Natural killer cell (primary cell): ENCODE data around the gene STARD4. TPM values are rescaled to one million over a fixed set of nuclear protein-coding genes. Genes with fewer than 3 reads are reported as not detected.

ENCODE experiments used
- ATAC-seq, 3 donors: fragments of 150-1000 bp in 2 of 3; fragments of 200-7000 bp in 1 of 3; cut with Tn5 transposase; 1 replicate in 1 of 3; 2 replicates in 2 of 3; pipeline ENCODE4 v1.10.0; 2021; ENCODE audit warnings: mild to moderate bottlenecking in 2 of 3, moderate library complexity in 2 of 3
- DNase-seq, 2 donors: peaks; one replicate each; pipeline versions ENCODE4 v3.0.0 to v3.0.0-alpha.2; 2013 to 2021; ENCODE audit warnings: mixed read lengths in 1 of 2
- H3K27ac ChIP-seq: one replicate; pipeline ENCODE4 v1.5.1; 2013; ENCODE audit warnings: mild to moderate bottlenecking, low read length
- H3K27me3 ChIP-seq: one replicate; pipeline ENCODE4 v1.6.1; 2013; ENCODE audit warnings: low read length; ENCODE audit not compliant: control insufficient read depth, insufficient read depth
- H3K36me3 ChIP-seq: one replicate; pipeline ENCODE4 v1.6.1; 2013; ENCODE audit warnings: low read length; ENCODE audit not compliant: control insufficient read depth, insufficient read depth
- H3K4me1 ChIP-seq: one replicate; pipeline ENCODE4 v1.6.1; 2013; ENCODE audit warnings: low read length; ENCODE audit not compliant: control insufficient read depth, insufficient read depth
- H3K4me3 ChIP-seq: one replicate; pipeline ENCODE4 v1.5.1; 2013; ENCODE audit warnings: low read length
- H3K9me3 ChIP-seq: one replicate; pipeline ENCODE4 v1.6.1; 2013; ENCODE audit warnings: low read length; ENCODE audit not compliant: control insufficient read depth, insufficient read depth
- H3K27ac Mint-ChIP-seq, 2 donors: one replicate each; pipeline ENCODE4 v1.8.0; 2022; ENCODE audit warnings: mild to moderate bottlenecking in 2 of 2, mixed read lengths in 2 of 2, moderate library complexity in 1 of 2
- H3K27me3 Mint-ChIP-seq, 2 donors: one replicate each; pipeline ENCODE4 v1.8.0; 2022; ENCODE audit warnings: low read depth in 2 of 2, mixed read lengths in 2 of 2
- H3K36me3 Mint-ChIP-seq: one replicate; pipeline ENCODE4 v1.8.0; 2022; ENCODE audit warnings: mixed read lengths
- H3K4me1 Mint-ChIP-seq, 2 donors: one replicate each; pipeline ENCODE4 v1.8.0; 2022; ENCODE audit warnings: mixed read lengths in 2 of 2
- H3K4me3 Mint-ChIP-seq: one replicate; pipeline ENCODE4 v1.8.0; 2022; ENCODE audit warnings: mild to moderate bottlenecking, moderate library complexity, mixed read lengths
- H3K9me3 Mint-ChIP-seq, 2 donors: one replicate each; pipeline ENCODE4 v1.8.0; 2022; ENCODE audit warnings: mixed read lengths in 2 of 2
- WGBS: methylation state at CpG from one replicate; pipeline ENCODE4 v1.1.7; 2013; ENCODE audit warnings: missing lambda C conversion rate; ENCODE audit not compliant: insufficient coverage; 5-methylcytosine and 5-hydroxymethylcytosine counted together
- intact Hi-C: fragments of 100-400 bp; cut with micrococcal nuclease; formaldehyde crosslinking; loops from one replicate; pipeline ENCODE4 v1.14.2; 2022
- total RNA-seq, 4 donors: library from RNA; stranded (reverse); fragments of 120-200 nt in 1 of 4; gene quantifications; one replicate each; pipeline versions ENCODE4 v1.2.3 to v1.2.4, GENCODE V29; 2013 to 2022
- TF ChIP-seq, protein P1 (sequence below): fragments of 200-600 bp; IDR thresholded peaks from one replicate; pipeline ENCODE4 v1.8.0; 2022; ENCODE audit warnings: antibody characterized with exemption

The STARD4 gene
- total RNA-seq, 3 donors from 2014 or later (not counting 1 experiment from before 2014, with no cell fraction given), result 53.3 to 90.2 (median 53.6) TPM

DNA sequence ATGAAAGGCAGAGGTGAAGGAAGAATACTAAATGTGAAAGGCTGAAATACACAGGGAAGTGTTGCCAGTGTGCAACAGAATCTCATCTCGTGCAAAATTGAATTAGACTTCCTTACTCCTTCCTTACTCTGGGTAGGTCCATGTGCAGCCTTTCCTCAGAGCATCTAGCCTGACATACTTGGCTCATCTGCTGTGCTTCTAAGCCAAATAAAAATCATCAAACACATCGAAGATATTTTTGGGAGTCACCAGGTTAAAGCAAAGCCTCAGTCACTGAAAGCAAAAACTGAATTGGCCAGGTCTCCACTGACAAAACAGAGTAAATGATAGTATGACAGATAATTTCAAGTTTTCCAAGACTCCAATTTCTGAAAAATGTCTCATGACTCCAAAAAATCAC is 19.3 kb downstream of the STARD4 start:
- Mint-ChIP-seq H3K27me3 (no peaks in the 10 kb centered on the region), H3K27ac (no peak overlapping the region), H3K9me3 (no peaks in the 10 kb centered on the region), H3K4me3 (no peak overlapping the region), H3K36me3 (no peaks in the 10 kb centered on the region), H3K4me1 (peaks cover 1 to 2% of the 10 kb centered on the region in 2 donors)
- intact Hi-C loops, result no loop called here
- no peaks in the 10 kb centered on the region for H3K27me3 ChIP-seq
- WGBS, result 94% methylated on average over 2 of the region's 2 CpGs
- DNase-seq (no peak), ATAC-seq (no peak)
- peaks cover 16% of the 10 kb centered on the region for H3K36me3 ChIP-seq
- H3K4me1 ChIP-seq, result no peaks in the 10 kb centered on the region
- no peaks in the 10 kb centered on the region for H3K9me3 ChIP-seq
- no peak overlapping the region for H3K27ac ChIP-seq
- H3K4me3 ChIP-seq, result no peak overlapping the region
- TF ChIP-seq, protein P1, sequence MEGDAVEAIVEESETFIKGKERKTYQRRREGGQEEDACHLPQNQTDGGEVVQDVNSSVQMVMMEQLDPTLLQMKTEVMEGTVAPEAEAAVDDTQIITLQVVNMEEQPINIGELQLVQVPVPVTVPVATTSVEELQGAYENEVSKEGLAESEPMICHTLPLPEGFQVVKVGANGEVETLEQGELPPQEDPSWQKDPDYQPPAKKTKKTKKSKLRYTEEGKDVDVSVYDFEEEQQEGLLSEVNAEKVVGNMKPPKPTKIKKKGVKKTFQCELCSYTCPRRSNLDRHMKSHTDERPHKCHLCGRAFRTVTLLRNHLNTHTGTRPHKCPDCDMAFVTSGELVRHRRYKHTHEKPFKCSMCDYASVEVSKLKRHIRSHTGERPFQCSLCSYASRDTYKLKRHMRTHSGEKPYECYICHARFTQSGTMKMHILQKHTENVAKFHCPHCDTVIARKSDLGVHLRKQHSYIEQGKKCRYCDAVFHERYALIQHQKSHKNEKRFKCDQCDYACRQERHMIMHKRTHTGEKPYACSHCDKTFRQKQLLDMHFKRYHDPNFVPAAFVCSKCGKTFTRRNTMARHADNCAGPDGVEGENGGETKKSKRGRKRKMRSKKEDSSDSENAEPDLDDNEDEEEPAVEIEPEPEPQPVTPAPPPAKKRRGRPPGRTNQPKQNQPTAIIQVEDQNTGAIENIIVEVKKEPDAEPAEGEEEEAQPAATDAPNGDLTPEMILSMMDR, result no peak

DNA sequence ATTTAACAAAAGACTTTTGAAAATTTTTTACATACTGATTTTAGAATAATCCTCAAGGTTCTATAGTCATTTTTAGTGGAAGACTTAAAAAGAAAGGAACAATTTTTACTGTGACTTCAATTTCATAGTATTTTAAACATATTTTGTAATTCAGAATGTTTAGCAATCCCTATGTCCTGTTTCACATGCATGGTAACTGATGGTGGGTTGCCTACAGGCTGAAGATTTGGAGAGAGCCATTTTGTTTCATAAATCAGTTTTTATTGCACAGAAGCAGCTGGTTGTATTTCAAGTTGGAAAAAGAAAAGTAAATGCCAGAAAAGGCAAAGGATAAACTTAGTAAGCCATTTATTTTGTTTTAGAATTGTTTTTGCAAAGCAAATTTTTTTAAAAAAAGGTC is 24.0 kb downstream of the STARD4 start:
- Histone ChIP-seq H3K27ac (no peak overlapping the region), H3K36me3 (no peaks in the 10 kb centered on the region), H3K4me3 (no peak overlapping the region), H3K4me1 (no peaks in the 10 kb centered on the region), H3K27me3 (no peaks in the 10 kb centered on the region), H3K9me3 (no peaks in the 10 kb centered on the region)
- no peaks in the 10 kb centered on the region for H3K4me1 Mint-ChIP-seq
- no peak overlapping the region for H3K27ac Mint-ChIP-seq
- TF ChIP-seq, protein P1, result no peak
- ATAC-seq (no peak), DNase-seq (no peak)
- intact Hi-C loops, result no loop called here
- H3K36me3 Mint-ChIP-seq, result no peaks in the 10 kb centered on the region
- H3K4me3 Mint-ChIP-seq, result no peak overlapping the region
- H3K27me3 Mint-ChIP-seq, result no peaks in the 10 kb centered on the region
- H3K9me3 Mint-ChIP-seq, result no peaks in the 10 kb centered on the region

- no peaks in the 10 kb centered on the region for H3K4me1 Mint-ChIP-seq
- DNase-seq (no peak), ATAC-seq (no peak)
- no peak overlapping the region for H3K4me3 Mint-ChIP-seq
- intact Hi-C loops, result no loop called here
- Histone ChIP-seq H3K9me3 (no peaks in the 10 kb centered on the region), H3K36me3 (no peaks in the 10 kb centered on the region), H3K4me1 (no peaks in the 10 kb centered on the region), H3K27me3 (no peaks in the 10 kb centered on the region), H3K4me3 (no peak overlapping the region), H3K27ac (no peak overlapping the region)
- no peaks in the 10 kb centered on the region for H3K36me3 Mint-ChIP-seq
- TF ChIP-seq, protein P1, result no peak
- no peak overlapping the region for H3K27ac Mint-ChIP-seq
- no peaks in the 10 kb centered on the region for H3K27me3 Mint-ChIP-seq
- no peaks in the 10 kb centered on the region for H3K9me3 Mint-ChIP-seq
These were observed 25.4 kb downstream of the STARD4 start for GRCh38 chr5:111486926-111487325.

DNA sequence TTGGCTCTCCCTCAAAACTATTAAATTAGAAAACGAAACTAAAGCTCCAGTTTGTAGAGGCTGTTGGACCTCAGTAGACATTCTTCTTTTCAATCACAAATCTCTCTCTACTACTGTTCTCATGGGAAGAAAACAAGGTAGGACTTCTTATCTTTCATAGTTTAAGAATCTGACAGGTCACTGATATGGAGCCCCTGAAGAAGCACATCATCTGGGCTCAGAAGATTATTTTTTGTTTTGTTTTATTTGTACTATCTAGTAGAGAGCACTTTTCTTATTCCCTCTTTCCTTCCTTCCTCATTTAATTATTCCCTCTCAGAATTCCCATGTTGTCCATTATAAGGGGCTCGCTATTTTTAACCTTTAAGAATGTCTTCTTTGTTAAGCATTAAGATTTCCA is 26.3 kb downstream of the STARD4 start:
- 100% methylated on average over 1 of the region's 2 CpGs for WGBS
- no peaks in the 10 kb centered on the region for H3K9me3 Mint-ChIP-seq
- no peaks in the 10 kb centered on the region for H3K9me3 ChIP-seq
- H3K4me1 ChIP-seq, result no peaks in the 10 kb centered on the region
- H3K4me3 Mint-ChIP-seq, result no peak overlapping the region
- no peaks in the 10 kb centered on the region for H3K4me1 Mint-ChIP-seq
- H3K27me3 Mint-ChIP-seq, result no peaks in the 10 kb centered on the region
- no peak overlapping the region for H3K4me3 ChIP-seq
- no peak overlapping the region for H3K27ac Mint-ChIP-seq
- ATAC-seq (no peak), DNase-seq (no peak)
- intact Hi-C loops, result no loop called here
- H3K36me3 Mint-ChIP-seq, result no peaks in the 10 kb centered on the region
- H3K36me3 ChIP-seq, result no peaks in the 10 kb centered on the region
- TF ChIP-seq, protein P1, result no peak
- peaks cover 3% of the 10 kb centered on the region for H3K27me3 ChIP-seq
- H3K27ac ChIP-seq, result no peak overlapping the region
